Stomach (tissue), 4 donors: ENCODE data around the gene BBOX1.

ENCODE experiments used
- POLR2A ChIP-seq, 4 donors: fragments of 450-650 bp; IDR thresholded peaks; one replicate each; pipeline ENCODE4 v1.6.1; 2016; ENCODE audit warnings: antibody characterized with exemption in 4 of 4, control low read depth in 2 of 4, mild to moderate bottlenecking in 1 of 4, moderate library complexity in 1 of 4
- TF ChIP-seq, protein P1 (sequence below), 7 experiments: fragments of 450-650 bp in 4 of 7; fragments of 200-600 bp in 3 of 7; sonication (generic) in 3 of 7; IDR thresholded peaks; one replicate each; pipeline ENCODE4 v1.5.1; 2016 to 2019; ENCODE audit warnings: antibody characterized with exemption in 7 of 7, control low read depth in 2 of 7, mild to moderate bottlenecking in 1 of 7

DNA sequence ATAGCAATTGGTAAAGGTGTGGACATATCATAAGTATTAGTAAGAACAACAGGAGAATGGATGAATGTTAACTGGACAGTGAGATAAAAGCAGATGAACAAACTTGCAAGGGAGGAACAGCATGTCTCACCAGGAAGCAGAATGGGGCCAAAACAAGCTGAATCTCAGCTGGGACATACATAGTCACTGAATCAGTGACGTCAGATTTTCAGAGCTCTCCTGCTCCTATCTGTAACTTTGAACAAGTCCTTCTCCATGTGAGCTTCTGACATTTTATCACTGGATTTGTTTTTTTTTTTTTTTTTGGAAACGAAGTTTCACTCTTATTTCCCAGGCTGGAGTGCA is 118.7 kb downstream of the BBOX1 start:
- TF ChIP-seq, protein P1, sequence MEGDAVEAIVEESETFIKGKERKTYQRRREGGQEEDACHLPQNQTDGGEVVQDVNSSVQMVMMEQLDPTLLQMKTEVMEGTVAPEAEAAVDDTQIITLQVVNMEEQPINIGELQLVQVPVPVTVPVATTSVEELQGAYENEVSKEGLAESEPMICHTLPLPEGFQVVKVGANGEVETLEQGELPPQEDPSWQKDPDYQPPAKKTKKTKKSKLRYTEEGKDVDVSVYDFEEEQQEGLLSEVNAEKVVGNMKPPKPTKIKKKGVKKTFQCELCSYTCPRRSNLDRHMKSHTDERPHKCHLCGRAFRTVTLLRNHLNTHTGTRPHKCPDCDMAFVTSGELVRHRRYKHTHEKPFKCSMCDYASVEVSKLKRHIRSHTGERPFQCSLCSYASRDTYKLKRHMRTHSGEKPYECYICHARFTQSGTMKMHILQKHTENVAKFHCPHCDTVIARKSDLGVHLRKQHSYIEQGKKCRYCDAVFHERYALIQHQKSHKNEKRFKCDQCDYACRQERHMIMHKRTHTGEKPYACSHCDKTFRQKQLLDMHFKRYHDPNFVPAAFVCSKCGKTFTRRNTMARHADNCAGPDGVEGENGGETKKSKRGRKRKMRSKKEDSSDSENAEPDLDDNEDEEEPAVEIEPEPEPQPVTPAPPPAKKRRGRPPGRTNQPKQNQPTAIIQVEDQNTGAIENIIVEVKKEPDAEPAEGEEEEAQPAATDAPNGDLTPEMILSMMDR (IDR thresholded peaks at IDR 0.05) = no peak
- TF ChIP-seq POLR2A (IDR thresholded peaks at IDR 0.05) = no peak
